Glutamatergic neuron (in vitro differentiated cells): ENCODE measurements around the gene ZDHHC17. TPM values are rescaled to one million over a fixed set of nuclear protein-coding genes. Genes with fewer than 3 reads are reported as not detected.

Experiments used
- DNase-seq: peaks from one replicate; pipeline ENCODE4 v3.0.0; 2022
- H3K27ac Mint-ChIP-seq: one replicate; pipeline ENCODE4 v1.8.0; 2020; ENCODE audit warnings: mild to moderate bottlenecking, mixed read lengths, inconsistent platforms; ENCODE audit not compliant: unreplicated experiment
- H3K27me3 Mint-ChIP-seq: one replicate; pipeline ENCODE4 v1.8.0; 2020; ENCODE audit warnings: mild to moderate bottlenecking, moderate library complexity, mixed read lengths, inconsistent platforms; ENCODE audit not compliant: unreplicated experiment
- H3K36me3 Mint-ChIP-seq: one replicate; pipeline ENCODE4 v1.8.0; 2020; ENCODE audit warnings: mild to moderate bottlenecking, mixed read lengths, inconsistent platforms; ENCODE audit not compliant: unreplicated experiment
- H3K4me1 Mint-ChIP-seq: one replicate; pipeline ENCODE4 v1.8.0; 2020; ENCODE audit warnings: mild to moderate bottlenecking, low read depth, mixed read lengths, inconsistent platforms; ENCODE audit not compliant: unreplicated experiment
- H3K4me3 Mint-ChIP-seq: one replicate; pipeline ENCODE4 v1.8.0; 2020; ENCODE audit warnings: mild to moderate bottlenecking, mixed read lengths, inconsistent platforms; ENCODE audit not compliant: unreplicated experiment
- H3K9me3 Mint-ChIP-seq: one replicate; pipeline ENCODE4 v1.8.0; 2020; ENCODE audit warnings: mild to moderate bottlenecking, moderate library complexity, mixed read lengths, inconsistent platforms; ENCODE audit not compliant: unreplicated experiment
- CTCF ChIP-seq: fragments of 200-600 bp; sonication (generic); IDR thresholded peaks from one replicate; pipeline ENCODE4 v1.5.0; 2021; ENCODE audit not compliant: partially characterized antibody, unreplicated experiment
- total RNA-seq: library from RNA; stranded (reverse); fragmentation: NEBNext Ultra II Directional; extraction: Animal tissue kit (Norgen Biotek cat#: 25700); gene quantifications from one replicate; pipeline ENCODE4 v1.2.1, GENCODE V29; 2021; ENCODE audit not compliant: unreplicated experiment

Gene ZDHHC17
- total RNA-seq, 1 donor from 2014 or later: 95.5 TPM

GRCh38 chr12:76811976-76812375 lies 48.1 kb downstream of the ZDHHC17 start:
- no peak overlapping the region for H3K4me3 Mint-ChIP-seq
- H3K36me3 Mint-ChIP-seq: no peaks in the 10 kb centered on the region

GRCh38 chr12:76813265-76813664 lies 49.4 kb downstream of the ZDHHC17 start:
- Mint-ChIP-seq H3K27me3 (no peaks in the 10 kb centered on the region), H3K4me3 (no peak overlapping the region), H3K9me3 (no peaks in the 10 kb centered on the region), H3K36me3 (no peaks in the 10 kb centered on the region), H3K27ac (no peak overlapping the region), H3K4me1 (no peaks in the 10 kb centered on the region)
- no peak for DNase-seq
- no peak for TF ChIP-seq CTCF

More at GRCh38 chr12:76811976-76812375, 48.1 kb downstream of the ZDHHC17 start:
- peak overlapping the region; percentile 19 for H3K27ac Mint-ChIP-seq
- no peak for TF ChIP-seq CTCF
- H3K27me3 Mint-ChIP-seq: no peaks in the 10 kb centered on the region
- no peaks in the 10 kb centered on the region for H3K9me3 Mint-ChIP-seq
- no peaks in the 10 kb centered on the region for H3K4me1 Mint-ChIP-seq
- no peak for DNase-seq

- Mint-ChIP-seq H3K4me3 (no peak overlapping the region), H3K36me3 (no peaks in the 10 kb centered on the region)
- TF ChIP-seq CTCF: no peak
These were observed 50.1 kb downstream of the ZDHHC17 start for GRCh38 chr12:76813972-76814371.

GRCh38 chr12:76820888-76821482 lies 57.1 kb downstream of the ZDHHC17 start:
- peak; percentile 24 for DNase-seq
- TF ChIP-seq CTCF: peak; percentile 50
- Mint-ChIP-seq H3K27me3 (peaks cover 2% of the 10 kb centered on the region), H3K4me3 (no peak overlapping the region), H3K4me1 (no peaks in the 10 kb centered on the region), H3K27ac (no peak overlapping the region), H3K36me3 (no peaks in the 10 kb centered on the region), H3K9me3 (no peaks in the 10 kb centered on the region)

More at GRCh38 chr12:76813972-76814371, 50.1 kb downstream of the ZDHHC17 start:
- no peak for DNase-seq
- H3K9me3 Mint-ChIP-seq: no peaks in the 10 kb centered on the region
- H3K27ac Mint-ChIP-seq: no peak overlapping the region
- no peaks in the 10 kb centered on the region for H3K4me1 Mint-ChIP-seq
- H3K27me3 Mint-ChIP-seq: peaks cover 2% of the 10 kb centered on the region

- DNase-seq: no peak
- Mint-ChIP-seq H3K27me3 (no peaks in the 10 kb centered on the region), H3K4me1 (no peaks in the 10 kb centered on the region), H3K36me3 (no peaks in the 10 kb centered on the region), H3K9me3 (no peaks in the 10 kb centered on the region), H3K27ac (no peak overlapping the region), H3K4me3 (no peak overlapping the region)
- no peak for TF ChIP-seq CTCF
These were observed 66.5 kb downstream of the ZDHHC17 start for GRCh38 chr12:76830436-76830835.
